ENCODE data around the gene IFT122.

Gene IFT122

DNA sequence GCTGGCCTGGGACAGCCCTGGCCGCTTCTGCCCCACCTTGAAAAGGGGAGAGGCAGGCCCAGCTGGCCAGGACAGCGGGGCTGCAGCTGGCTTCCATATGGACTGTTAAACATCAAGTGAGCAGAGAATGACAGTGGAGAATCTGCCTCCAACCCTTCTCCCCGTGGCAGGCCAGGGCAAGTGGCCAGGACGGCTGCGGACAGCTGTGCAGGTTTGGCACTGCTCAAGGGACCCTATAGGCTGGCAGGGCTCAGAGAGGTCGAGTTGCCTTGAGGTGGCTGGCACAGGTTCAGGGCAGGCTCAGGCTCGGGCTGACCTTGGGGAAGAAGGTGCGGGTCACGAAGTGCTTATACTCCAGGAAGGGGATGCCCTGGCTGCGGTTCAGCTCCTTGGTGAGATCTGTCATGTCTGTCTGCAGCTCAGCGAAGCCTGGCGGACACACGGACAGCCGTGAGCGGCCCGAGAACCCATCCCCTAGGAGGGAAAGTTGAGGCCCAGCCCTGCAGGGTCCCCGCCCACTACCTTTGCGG lies 127.2 kb downstream of the IFT122 start:
- Histone ChIP-seq H3K27me3 (replicated peaks) (no peaks in the 10 kb centered on the region), H3K36me3 (replicated peaks) (peaks cover 78% of the 10 kb centered on the region), H3K4me3 (ENCODE audit: low read depth, low read length) (no peak overlapping the region), H3K27ac (no peak overlapping the region)
- TF ChIP-seq, protein P1, sequence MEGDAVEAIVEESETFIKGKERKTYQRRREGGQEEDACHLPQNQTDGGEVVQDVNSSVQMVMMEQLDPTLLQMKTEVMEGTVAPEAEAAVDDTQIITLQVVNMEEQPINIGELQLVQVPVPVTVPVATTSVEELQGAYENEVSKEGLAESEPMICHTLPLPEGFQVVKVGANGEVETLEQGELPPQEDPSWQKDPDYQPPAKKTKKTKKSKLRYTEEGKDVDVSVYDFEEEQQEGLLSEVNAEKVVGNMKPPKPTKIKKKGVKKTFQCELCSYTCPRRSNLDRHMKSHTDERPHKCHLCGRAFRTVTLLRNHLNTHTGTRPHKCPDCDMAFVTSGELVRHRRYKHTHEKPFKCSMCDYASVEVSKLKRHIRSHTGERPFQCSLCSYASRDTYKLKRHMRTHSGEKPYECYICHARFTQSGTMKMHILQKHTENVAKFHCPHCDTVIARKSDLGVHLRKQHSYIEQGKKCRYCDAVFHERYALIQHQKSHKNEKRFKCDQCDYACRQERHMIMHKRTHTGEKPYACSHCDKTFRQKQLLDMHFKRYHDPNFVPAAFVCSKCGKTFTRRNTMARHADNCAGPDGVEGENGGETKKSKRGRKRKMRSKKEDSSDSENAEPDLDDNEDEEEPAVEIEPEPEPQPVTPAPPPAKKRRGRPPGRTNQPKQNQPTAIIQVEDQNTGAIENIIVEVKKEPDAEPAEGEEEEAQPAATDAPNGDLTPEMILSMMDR (IDR thresholded peaks at IDR 0.05; ENCODE audit: low read depth, low read length, missing control alignments): no peak
- in situ Hi-C loops (cut with HindIII; ENCODE audit: low pct_ligation_motif_present, low sequenced_read_pairs): no loop called here
- DNase-seq: no peak

- no peak overlapping the region for H3K27ac ChIP-seq
- H3K4me3 ChIP-seq (ENCODE audit: low read depth, low read length): no peak overlapping the region
- peaks cover 76% of the 10 kb centered on the region for H3K36me3 ChIP-seq (replicated peaks)
- TF ChIP-seq, protein P1 (IDR thresholded peaks at IDR 0.05; ENCODE audit: low read depth, low read length, missing control alignments): no peak
- no peak for DNase-seq
- H3K27me3 ChIP-seq (replicated peaks): no peaks in the 10 kb centered on the region
- in situ Hi-C loops (cut with HindIII; ENCODE audit: low pct_ligation_motif_present, low sequenced_read_pairs): no loop called here
These were observed 127.9 kb downstream of the IFT122 start for GRCh38 chr3:129567939-129568338.

DNA sequence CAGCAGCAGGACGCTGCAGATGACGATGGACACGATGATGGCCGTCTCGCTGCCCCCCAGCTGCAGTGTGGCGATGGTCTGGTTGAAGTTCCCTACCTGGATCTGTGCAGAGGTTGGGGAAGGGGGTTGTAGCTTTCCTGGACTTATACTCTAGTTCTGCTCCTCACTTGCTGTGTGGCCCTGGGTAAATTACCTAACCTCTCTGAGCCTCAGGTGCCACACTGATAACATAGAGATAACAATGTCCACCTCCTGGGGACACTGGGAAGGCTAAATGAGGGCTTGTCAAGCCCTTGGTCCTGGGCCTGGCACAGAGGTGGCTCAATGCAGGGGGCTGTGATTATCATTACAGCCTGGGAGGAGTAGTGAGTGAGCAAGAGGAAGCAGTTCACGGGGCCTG lies 129.8 kb downstream of the IFT122 start:
- TF ChIP-seq, protein P1 (IDR thresholded peaks at IDR 0.05; ENCODE audit: low read depth, low read length, missing control alignments): no peak
- Histone ChIP-seq H3K27me3 (replicated peaks) (no peaks in the 10 kb centered on the region), H3K27ac (no peak overlapping the region), H3K4me3 (ENCODE audit: low read depth, low read length) (no peak overlapping the region), H3K36me3 (replicated peaks) (peaks cover 77% of the 10 kb centered on the region)
- DNase-seq: no peak
- in situ Hi-C loops (cut with HindIII; ENCODE audit: low pct_ligation_motif_present, low sequenced_read_pairs): no loop called here

Data from brain microvascular endothelial cell (primary cell).